Activated CD8-positive, alpha-beta memory T cell treated with anti-CD3 and anti-CD28 coated beads, Interleukin-2, amount 50 U/mL, for 24 hours (primary cell): ENCODE results near the gene URB1.

Experiments used
- DNase-seq: peaks from one replicate; pipeline ENCODE4 v3.0.0-alpha.2; 2020; ENCODE audit errors: extremely low read depth

Gene URB1

DNA sequence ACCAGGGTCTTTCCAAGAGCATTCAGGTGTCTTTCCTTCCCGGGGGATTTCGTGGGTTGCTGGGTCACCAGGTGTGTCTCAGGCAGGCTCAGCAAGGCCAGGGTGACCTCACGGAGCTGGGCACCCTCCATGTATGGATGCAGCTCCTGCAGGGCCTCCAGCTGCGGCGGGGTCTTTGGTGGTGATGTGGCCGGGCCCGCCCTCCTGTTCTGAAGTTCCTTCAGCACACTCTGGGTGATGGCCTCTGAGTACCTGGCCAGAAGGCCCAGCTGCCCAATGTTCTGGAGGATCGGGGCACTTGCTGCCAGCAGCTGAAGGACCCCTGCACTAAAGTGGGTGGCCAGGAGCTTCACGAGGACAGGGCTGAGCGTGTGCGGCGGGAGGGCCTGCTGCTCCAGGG is 45.5 kb downstream of the URB1 start:
- DNase-seq, result no peak

DNA sequence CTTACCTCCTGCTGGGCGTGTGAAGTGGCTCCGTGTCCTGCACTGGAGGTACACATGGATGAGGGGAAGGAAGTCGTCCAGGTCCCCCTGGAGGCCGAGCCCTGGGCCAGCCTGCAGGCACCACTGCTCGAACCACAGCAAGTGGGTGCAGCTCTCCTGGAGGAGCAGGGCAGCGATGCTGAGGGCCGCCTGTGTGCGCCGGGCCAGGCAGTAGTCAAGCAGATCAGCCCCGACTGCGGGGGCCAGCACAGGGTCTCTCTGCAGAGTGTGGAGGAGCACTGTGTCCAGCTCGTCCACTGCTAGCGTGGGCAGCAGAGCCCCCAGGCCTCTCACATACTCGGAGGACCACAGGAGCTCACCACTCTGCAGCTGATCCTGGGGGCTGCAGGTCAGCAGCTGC is 45.9 kb downstream of the URB1 start:
- no peak for DNase-seq

DNA sequence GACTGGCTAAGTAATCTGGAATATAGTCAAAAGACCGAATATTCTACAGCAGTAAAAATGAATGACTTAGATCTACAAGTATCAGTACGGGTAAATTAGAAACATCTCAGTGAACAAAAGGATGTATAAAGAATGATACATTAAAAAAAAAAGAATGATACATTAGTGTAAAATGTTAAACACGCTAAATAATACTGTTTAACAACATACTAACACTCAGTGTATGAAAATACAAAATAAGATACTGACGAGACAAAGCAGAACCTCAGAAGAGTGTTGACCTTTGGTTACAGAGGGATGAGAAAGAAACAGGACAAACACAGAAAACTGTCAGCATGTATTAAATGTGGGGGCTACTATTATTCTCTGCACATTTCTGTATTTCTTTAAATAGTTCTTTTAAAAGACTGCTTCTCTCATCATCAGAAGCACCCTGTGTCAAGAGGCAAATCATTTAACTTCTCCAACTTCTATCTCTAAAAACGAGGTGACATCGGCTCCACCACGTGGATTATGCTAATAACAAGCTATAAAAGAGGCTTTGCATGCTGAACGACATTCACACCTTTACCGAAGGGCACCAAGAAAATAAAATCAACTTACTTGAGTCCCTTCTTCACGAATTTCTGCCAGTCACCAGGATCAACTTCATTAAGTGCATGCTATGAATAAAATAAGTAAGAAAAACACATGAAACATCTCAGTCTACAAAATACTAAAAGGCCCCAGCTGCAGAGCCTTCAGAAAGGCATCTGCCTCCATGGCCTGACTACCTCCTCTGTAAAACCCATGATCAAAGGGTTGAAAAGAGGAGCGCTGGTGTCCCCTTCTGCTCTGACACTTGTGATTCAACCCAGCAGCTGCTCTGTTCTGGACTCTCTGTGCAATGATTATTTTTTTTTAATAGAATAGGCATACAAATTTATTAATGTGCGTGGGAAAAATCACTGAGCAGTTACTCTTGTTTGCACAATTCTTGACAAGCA is 51.7 kb downstream of the URB1 start:
- DNase-seq, result no peak

DNA sequence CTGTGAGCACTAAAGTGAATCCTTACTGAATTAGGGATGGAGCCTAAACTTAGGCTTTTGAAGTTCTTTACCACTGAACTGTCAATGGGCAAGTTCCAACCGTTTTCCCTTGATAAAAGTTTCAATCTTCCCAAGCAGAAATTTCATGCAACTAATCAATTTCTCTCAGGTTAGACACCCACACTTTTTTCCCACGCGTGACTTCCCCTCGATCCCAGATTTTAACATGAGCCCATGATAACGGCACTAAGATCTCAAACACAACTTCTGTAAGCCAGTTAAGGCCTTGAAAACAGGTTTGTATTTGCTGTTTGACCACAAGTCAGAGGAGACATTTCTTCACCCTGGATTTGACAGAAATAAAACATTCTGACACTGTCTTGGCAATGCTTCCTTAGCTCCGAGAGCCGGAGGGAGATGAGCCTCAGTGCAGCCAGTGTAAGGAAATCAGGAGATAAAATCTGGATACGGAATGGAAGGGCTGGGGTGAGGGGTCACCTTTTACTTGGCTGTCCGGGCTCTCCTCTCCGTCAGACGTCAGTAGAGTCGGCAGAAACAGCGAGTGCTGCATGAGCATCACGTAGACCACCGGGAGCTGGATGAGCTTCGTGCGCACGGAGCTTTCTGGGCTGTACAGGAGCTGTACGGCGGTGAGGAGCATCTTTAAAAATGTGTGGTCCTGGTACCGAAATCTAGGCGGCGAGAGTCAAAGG is 54.4 kb downstream of the URB1 start:
- no peak for DNase-seq

DNA sequence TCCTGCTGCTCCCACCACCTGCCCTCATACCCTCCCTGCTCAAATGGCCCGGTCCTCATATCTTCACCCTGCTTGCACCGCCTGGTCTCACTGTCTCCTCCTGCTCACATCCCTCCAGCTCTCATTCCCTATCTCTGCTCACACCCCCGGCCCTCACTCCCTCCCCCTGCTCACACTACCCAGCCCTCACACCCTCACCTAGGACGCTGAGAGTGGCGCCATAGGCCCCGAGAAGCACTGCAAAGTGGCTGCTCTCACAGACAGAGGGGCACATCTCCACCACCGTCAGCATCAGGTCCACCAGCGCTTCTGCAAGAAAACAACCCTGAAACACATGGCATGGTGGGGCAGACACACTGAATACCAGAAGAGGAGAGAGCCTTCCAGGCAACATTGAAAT is 55.6 kb downstream of the URB1 start:
- no peak for DNase-seq

DNA sequence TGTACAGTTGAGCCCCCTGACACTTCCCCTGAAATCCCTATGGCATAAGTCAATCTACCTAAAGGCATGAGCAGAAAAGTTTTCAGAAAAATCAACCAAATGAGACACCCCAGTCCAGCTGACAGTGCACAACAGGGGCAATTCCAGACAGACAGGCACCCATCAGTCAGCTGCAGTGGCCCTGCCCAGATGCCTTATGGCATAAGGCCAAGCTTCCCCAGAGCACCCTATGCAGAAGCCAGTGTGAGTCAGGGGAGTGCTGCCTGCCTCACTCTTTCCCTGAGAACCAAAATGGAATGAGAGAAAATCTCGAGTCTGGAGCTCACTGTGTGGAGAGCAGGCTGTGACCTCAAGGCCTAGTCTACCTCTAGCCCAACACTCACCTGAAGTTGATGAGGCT is 56.1 kb downstream of the URB1 start:
- DNase-seq, result no peak

DNA sequence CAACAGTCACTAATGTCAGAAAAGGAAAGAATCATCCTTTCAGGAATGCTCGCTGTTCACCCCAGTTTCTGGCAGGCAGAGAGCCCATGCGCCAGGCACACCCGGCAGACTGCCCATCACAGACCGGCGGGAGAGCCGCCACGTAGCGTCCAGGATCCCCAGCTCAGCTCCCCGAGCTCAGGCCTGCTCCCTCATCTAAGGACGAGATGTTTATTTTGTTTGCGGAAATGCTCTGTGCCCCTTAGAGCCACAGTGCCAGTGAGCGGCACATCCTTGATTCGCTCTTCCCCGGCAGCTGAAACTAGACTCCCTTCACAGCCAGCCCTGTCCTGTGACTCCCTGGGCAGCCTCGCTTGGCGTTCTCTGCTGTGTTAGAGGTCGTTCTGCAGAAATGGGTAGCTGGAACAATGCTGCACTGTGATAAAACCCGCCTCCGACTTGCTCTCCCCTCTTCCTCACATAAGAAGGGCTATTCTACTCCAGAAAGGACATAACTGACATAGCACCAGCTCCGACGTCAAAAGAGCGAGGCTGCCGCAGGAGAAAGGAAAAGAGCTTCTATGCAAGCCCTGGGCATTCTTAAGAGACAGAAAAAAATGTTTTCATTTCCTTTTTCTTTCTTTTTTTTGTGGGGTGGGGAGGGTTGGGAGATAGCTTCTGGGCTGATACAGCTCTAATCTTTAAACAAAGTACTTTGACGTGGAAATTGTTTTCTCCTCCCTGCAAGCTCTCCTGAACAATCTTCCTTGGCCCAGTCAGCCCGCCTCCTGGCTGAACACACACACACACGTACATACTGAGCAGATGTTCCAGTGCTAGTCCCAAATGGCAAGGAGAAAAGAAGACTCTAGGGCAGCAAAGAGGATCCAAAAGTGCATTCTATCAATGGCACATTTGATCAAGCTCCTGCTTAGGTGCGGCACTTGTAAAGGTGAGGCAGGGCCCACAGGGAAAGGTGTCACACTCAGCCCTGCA is 56.9 kb downstream of the URB1 start:
- DNase-seq, result no peak

DNA sequence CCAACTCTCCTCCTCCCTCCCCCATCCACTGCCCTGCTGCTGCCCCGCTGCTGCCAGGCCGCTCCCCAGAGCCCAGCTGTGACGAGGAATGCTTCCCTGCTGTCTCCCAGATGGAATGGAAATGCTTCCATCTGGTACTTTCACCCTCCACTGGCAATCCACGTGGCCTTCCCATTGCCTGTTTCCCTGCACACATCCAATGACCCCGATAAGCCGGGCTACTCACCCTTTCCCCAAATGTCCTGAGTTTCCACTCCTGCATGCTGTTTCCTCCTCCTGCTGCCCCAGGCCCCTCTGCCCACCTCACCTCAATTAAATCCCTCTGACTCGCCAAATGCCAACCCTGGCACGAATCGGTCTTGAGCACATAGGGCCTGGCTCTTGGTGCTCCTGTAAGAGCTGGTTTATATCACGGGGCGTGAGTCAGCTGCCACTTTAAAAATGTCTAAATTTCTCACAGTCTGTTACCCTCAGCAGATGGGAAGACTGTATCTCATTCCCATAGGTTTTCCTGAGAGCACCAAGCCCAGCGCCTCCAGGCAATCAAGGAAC is 57.8 kb downstream of the URB1 start:
- DNase-seq, result no peak

DNA sequence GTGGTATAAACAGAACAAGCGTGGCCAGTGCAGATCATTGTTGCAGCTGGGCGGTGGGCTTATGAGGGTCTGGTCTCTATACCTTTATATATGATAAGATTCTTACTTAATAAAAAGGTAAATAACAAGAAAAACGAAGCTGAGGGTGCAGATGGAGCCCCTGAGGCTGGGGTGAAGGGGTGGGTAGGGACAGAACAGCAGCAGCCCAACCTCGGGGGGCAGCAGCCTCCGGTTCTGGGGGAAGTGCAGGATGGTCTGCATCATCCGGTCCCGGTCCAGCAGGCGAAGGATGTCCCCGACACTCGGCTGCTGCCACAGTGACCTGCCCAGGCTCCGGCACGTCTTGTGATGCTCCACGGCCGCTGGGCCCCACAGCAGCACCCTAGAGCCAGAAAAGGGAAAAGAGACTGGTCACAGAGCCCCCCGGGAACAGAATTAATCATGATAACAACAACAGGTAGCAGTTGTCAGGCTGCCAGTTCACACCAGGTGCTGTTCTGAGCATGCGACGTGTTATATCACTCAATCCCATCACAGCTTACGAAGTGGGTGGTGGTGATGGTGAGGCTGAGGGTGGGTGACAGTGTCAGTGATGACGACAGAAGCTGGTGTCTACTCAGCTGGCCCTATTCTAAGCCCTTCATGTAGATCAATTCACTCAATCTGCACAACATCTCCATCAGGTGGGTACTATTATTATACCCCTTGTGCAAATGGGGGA is 58.7 kb downstream of the URB1 start:
- no peak for DNase-seq

DNA sequence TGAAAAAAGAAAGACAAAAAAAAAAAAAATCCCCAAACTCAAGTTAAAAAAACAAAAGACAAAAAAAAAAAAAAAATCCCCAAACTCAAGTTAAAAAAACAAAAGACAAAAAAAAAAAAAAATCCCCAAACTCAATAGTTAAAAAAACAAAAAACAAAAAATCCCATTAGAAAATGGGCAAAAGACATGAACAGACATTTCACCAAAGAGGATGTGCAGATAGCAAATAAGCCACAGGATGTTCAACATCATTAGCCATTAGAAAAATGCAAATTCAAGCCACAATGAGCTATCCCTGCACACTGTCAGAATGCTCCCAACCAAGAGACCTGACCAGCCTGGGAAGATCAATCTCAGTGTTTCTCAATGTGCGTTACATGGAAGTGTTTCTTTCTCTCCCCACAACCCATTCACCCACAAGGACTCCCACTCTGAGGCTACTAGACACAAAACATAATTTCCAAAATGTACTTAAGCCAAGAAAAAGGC is 60.3 kb downstream of the URB1 start:
- DNase-seq, result no peak

DNA sequence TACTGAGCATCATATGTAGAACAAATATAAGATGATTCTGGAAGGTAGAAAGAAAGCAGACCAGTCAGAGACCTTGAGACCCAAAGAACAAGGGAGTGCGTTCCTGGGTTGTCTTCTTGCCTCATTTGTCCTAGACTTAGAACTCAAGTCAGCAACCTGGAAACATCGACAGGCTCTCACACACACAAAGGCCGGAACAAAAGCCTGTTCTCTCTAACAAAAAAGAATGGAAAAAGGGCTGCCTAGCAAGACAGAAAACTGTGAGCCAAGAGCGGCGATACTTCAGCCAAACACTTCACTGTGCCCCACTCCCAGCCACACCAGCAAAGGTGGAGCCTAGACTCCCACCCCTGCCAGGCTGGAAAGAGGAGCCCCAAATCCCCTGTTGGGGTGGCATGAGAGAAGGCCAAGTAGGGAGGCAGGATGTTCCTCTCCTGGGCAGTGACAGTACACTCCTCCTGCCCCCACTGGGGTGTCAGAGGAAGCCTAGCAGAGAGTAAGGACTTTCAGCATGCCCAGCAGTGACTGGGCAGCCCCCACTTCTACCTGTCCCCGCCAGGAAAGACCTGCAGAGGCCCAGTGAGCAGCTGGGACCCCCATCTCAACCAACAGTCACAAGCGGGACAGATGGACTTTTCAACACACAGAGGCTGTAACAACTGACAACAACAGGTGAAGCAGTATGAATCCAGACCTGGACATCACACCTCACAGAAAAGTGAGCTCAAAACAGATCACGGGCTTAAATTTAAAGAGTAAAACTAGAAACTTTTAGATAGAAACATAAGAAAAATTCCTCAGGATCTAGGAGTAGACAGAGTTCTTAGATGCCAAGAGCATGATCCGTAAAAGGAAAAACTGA is 61.1 kb downstream of the URB1 start:
- DNase-seq, result no peak

DNA sequence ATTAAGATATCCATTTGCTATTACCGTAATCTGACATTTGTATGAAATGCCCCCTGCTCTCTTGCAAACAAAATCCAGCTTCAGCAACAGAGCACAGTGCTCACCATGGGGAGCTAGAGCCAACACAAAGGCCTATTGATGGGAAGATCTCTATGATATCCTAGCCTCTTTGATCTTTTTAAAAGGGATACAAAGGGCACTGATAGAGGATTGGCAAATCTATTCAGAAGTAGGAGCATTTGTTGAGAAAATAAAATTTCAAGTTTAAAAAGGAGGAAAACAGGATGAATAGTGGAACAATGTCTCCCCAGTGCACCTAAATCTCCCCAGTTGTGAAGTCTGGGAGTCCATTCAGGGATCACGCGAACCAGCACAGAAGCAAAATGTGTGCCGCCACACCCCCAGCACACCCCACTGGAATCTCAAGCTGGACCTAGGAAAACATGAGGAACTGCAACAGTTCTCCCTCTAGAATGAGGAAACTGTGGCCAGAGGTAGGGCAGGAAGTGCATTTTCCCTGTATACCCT is 62.0 kb downstream of the URB1 start:
- DNase-seq, result no peak

DNA sequence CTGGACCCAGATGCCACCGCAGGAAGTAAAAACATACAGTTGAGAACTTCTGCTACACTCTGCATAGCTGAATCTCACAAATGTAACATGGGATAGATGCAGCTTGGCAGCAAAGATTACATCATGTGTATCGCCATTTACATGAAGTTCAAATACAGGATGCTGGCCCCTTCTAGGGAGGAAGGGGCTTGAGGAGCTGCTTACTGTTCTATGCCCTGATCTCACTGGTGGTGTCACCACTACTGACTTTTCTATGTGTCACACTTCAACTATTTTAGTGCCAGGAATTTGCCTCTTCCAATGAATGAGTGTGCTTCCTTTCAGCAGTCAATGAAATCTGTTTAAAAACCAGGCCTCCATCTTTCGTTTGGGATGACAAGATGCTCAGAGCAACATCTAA is 63.0 kb downstream of the URB1 start:
- DNase-seq, result no peak

DNA sequence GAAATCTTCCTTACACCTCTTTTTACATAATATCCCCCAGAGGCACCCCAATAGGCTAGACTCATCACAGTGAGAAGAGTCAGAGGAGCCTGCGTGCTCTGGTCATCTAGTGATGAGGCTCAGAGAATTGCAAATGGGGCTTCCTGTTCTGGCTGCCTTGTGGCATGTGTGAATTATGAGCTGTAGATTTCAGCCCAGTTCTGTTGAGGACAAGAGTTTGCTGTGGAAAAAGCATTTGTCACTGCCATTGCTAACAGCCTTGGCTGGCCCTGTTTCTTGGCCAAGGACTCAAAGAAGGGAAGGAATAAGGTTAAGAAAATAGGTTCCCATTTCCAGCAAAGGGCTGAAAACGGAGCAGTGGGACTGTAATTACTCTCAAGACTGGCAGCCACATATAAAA is 63.5 kb downstream of the URB1 start:
- DNase-seq, result no peak

DNA sequence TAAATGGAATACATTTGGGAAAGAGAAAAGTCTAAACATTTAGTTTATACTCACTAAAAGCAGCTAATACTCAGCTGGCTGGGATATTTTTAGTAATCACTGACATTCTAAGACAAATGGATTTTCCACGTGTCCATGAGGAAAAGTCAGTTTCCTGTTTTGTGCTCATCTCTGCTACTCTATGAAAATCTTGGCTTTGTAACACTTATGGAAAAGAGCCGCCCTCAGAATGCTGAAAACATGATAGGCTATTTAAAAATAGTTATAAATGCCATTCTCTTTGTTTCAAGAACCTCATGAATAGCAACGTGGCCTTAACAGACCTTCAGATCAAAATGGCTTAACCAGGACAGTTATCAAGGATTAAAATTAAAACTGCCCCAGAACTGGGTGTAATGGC is 64.2 kb downstream of the URB1 start:
- DNase-seq, result no peak

DNA sequence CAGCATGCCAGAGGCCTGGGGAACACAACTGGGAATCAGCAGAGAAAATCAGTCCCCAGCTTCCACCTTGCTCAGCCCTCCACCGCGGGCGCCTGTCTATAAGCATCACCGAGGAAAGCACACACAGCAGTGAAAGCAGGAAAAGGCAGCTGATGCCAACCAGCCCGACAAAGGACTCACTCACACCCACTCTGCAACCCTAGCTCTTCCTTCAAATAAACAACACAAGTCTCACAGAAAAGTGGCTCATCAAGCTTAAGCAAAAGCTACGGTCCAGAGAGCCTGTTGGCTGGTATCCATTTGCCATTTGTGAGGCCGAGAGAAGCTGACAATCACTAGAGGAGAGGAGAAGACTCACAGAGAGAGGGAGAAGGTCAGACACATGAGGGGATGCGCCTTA is 67.1 kb downstream of the URB1 start:
- no peak for DNase-seq

DNA sequence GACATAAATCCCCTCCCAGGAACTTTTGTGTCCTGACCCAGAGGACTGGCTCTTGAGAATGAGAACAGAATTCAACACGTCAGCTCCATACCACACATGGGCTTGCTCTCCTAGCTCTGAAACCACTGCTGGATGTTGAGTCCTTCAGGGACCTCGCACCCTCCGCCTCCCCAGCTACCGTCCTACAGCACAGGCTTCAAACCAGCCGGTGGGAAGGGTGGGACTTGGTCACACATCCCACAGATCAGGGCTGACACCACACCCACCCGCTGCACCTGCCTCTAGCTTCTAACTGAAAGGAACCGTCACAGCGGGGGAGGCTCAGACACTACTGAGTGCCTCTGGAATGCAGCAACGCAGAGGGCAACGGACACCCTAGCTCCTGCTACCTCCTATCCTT is 70.1 kb downstream of the URB1 start:
- no peak for DNase-seq

DNA sequence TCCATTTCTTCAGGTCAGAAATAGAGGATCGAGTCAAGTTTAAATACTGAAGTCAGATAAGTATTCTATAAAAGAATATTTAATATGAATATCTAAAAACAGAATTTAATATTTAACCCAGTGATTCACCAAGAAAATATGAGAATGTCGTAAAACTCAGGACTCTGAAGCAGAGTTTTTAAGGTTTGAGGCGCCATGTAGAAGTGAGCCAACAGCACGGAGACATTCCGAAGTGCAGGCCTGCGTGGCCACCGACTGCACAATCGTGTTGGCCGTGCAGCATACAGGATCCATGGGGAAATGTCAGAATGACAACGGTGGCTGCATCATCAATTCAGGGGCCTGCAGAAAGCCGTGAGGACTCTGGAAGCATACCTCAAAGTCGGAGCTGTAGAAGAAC is 70.7 kb downstream of the URB1 start:
- no peak for DNase-seq

DNA sequence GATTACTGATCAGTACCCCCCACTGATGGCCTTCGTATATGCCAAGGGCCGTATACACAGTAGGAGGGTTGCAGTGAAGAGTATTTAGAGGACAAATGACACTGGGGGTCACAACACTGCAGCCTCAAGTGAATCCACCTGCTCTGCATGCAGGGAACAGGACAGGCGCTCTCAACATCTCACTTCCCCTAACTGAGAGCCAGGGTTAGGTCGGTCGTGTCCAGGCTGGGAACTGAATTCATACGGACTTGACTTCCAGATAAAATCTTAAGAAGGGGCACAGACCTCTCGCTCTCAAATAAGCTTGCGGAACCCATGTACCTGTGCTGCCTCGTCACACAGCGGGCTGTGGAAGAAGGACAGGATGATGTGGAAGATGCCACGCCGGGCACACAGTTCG is 71.3 kb downstream of the URB1 start:
- no peak for DNase-seq

DNA sequence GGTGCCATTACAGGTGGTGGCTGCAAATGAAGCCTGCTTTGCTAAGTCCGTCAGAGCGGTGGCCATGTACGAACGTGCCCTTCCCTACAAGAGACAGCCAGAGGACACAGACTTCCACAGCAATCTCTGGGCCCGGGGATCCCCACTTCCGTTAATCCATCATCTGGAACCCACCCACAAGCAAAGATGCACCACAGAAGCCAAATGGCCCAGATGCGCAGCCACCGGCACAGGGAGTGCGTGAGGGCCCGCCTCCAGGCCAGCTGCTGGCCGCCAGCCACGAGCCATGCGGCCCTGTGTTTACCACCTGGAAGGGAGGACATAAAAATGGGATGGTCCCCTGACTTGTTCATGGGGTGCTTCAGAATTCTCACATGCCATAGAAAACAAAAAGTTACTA is 72.1 kb downstream of the URB1 start:
- DNase-seq, result no peak
